Activated CD4-positive, alpha-beta T cell treated with anti-CD3 and anti-CD28 coated beads, Interleukin-2, amount 10 ng/mL, durations not matched to agents 7 days and 5 days (primary cell): Measurements from ENCODE around the gene SOX13. TPM values are rescaled to one million over a fixed set of nuclear protein-coding genes. Genes with fewer than 3 reads are reported as not detected.

Experiments used
- CTCF ChIA-PET: fragments of 350-600 bp; sonication (Branson Sonifier 250); formaldehyde crosslinking; loops from one replicate; lab custom pipeline; 2021; ENCODE audit warnings: antibody characterized with exemption; lab: Charles Lee
- POLR2A ChIA-PET: fragments of 350-600 bp; sonication (Branson Sonifier 250); formaldehyde crosslinking; loops from one replicate; lab custom pipeline; 2021; ENCODE audit warnings: antibody characterized with exemption; lab: Charles Lee
- DNase-seq: peaks from one replicate; pipeline ENCODE4 v3.0.0-alpha.2; 2020
- H3K27ac Mint-ChIP-seq: one replicate; pipeline ENCODE4 v1.8.0; 2021; ENCODE audit warnings: mild to moderate bottlenecking, moderate library complexity, mixed read lengths
- H3K27me3 Mint-ChIP-seq: one replicate; pipeline ENCODE4 v1.8.0; 2021; ENCODE audit warnings: mixed read lengths
- H3K36me3 Mint-ChIP-seq: one replicate; pipeline ENCODE4 v1.8.0; 2021; ENCODE audit warnings: low read depth, mixed read lengths
- H3K4me1 Mint-ChIP-seq: one replicate; pipeline ENCODE4 v1.8.0; 2021; ENCODE audit warnings: mixed read lengths
- H3K4me3 Mint-ChIP-seq: one replicate; pipeline ENCODE4 v1.8.0; 2021; ENCODE audit warnings: mild to moderate bottlenecking, moderate library complexity, mixed read lengths
- H3K9me3 Mint-ChIP-seq: one replicate; pipeline ENCODE4 v1.8.0; 2021; ENCODE audit warnings: mixed read lengths
- total RNA-seq, 2 experiments: library from RNA; stranded (reverse); gene quantifications; one replicate each; pipeline ENCODE4 v1.2.3, GENCODE V29; 2021

Gene SOX13
- total RNA-seq, 2 experiments from 2014 or later, result 0.60 to 1.3 TPM

- H3K4me1 Mint-ChIP-seq, result peaks cover 11% of the 10 kb centered on the region
- no peak overlapping the region for H3K4me3 Mint-ChIP-seq
- no peaks in the 10 kb centered on the region for H3K36me3 Mint-ChIP-seq
- H3K27me3 Mint-ChIP-seq, result no peaks in the 10 kb centered on the region
- DNase-seq, result no peak
- no peak overlapping the region for H3K27ac Mint-ChIP-seq
- H3K9me3 Mint-ChIP-seq, result no peaks in the 10 kb centered on the region
- ChIA-PET POLR2A (no interaction called here), CTCF (interaction anchor here (0.8 to 1.5 kb wide), 2 partner anchors 11 to 260 kb away, joined by 3 to 6 read pairs; no protein-coding TSS in a partner anchor)
Observed at GRCh38 chr1:204124639-204125038, 51.7 kb downstream of the SOX13 start.

GRCh38 chr1:204125759-204126351 is 52.9 kb downstream of the SOX13 start:
- CTCF ChIA-PET, result interaction anchor here (1.5 to 4.0 kb wide), 2 partner anchors 12 to 13 kb away, joined by 6 to 38 read pairs; no protein-coding TSS in a partner anchor
- Mint-ChIP-seq H3K4me1 (peaks cover 11% of the 10 kb centered on the region), H3K9me3 (no peaks in the 10 kb centered on the region)

GRCh38 chr1:204126386-204126785 is 53.5 kb downstream of the SOX13 start:
- POLR2A ChIA-PET, result no interaction called here
- CTCF ChIA-PET, result interaction anchor here (3.8 to 4.0 kb wide), 2 partner anchors 13 to 254 kb away, joined by 31 to 38 read pairs; no protein-coding TSS in a partner anchor

More at GRCh38 chr1:204125759-204126351, 52.9 kb downstream of the SOX13 start:
- Mint-ChIP-seq H3K27ac (no peak overlapping the region), H3K4me3 (no peak overlapping the region), H3K27me3 (no peaks in the 10 kb centered on the region), H3K36me3 (no peaks in the 10 kb centered on the region)
- no peak for DNase-seq
- POLR2A ChIA-PET, result no interaction called here

GRCh38 chr1:204126956-204127355 is 54.0 kb downstream of the SOX13 start:
- Mint-ChIP-seq H3K27me3 (no peaks in the 10 kb centered on the region), H3K4me3 (no peak overlapping the region), H3K4me1 (peaks cover 11% of the 10 kb centered on the region), H3K36me3 (no peaks in the 10 kb centered on the region), H3K27ac (no peak overlapping the region), H3K9me3 (no peaks in the 10 kb centered on the region)
- CTCF ChIA-PET, result interaction anchor here (2.4 to 4.0 kb wide), 3 partner anchors 12 to 269 kb away, joined by 10 to 38 read pairs (median 31); no protein-coding TSS in a partner anchor
- POLR2A ChIA-PET, result no interaction called here
- DNase-seq, result no peak

More at GRCh38 chr1:204126386-204126785, 53.5 kb downstream of the SOX13 start:
- Mint-ChIP-seq H3K27me3 (no peaks in the 10 kb centered on the region), H3K4me1 (peaks cover 11% of the 10 kb centered on the region), H3K4me3 (no peak overlapping the region), H3K36me3 (no peaks in the 10 kb centered on the region), H3K9me3 (no peaks in the 10 kb centered on the region), H3K27ac (no peak overlapping the region)
- no peak for DNase-seq

- POLR2A ChIA-PET, result no interaction called here
- H3K27ac Mint-ChIP-seq, result peak overlapping the region; percentile 69
- CTCF ChIA-PET, result interaction anchor here (1.3 to 4.0 kb wide), 6 partner anchors 11 to 291 kb away, joined by 3 to 38 read pairs (median 14); no protein-coding TSS in a partner anchor
- no peak overlapping the region for H3K4me3 Mint-ChIP-seq
- DNase-seq, result no peak
- no peaks in the 10 kb centered on the region for H3K36me3 Mint-ChIP-seq
- peaks cover 11% of the 10 kb centered on the region for H3K4me1 Mint-ChIP-seq
- H3K27me3 Mint-ChIP-seq, result no peaks in the 10 kb centered on the region
- H3K9me3 Mint-ChIP-seq, result no peaks in the 10 kb centered on the region
Observed at GRCh38 chr1:204127597-204128242, 54.8 kb downstream of the SOX13 start.

- Mint-ChIP-seq H3K9me3 (no peaks in the 10 kb centered on the region), H3K4me3 (no peak overlapping the region), H3K27me3 (no peaks in the 10 kb centered on the region), H3K27ac (no peak overlapping the region), H3K36me3 (no peaks in the 10 kb centered on the region), H3K4me1 (peaks cover 11% of the 10 kb centered on the region)
- no peak for DNase-seq
- ChIA-PET POLR2A (no interaction called here), CTCF (interaction anchor here (0.5 to 4.0 kb wide), 21 partner anchors 8 to 788 kb away, joined by 3 to 38 read pairs (median 3); partner anchors contain the start of genes LAX1 and SNRPE)
Observed at GRCh38 chr1:204128464-204128963, 55.6 kb downstream of the SOX13 start.

- Mint-ChIP-seq H3K36me3 (no peaks in the 10 kb centered on the region), H3K9me3 (no peaks in the 10 kb centered on the region), H3K4me3 (no peak overlapping the region), H3K27me3 (no peaks in the 10 kb centered on the region), H3K27ac (no peak overlapping the region), H3K4me1 (peaks cover 11% of the 10 kb centered on the region)
- ChIA-PET CTCF (interaction anchor here (0.5 to 4.0 kb wide), 27 partner anchors 9 to 788 kb away, joined by 3 to 38 read pairs (median 3); partner anchors contain the start of genes LAX1 and SNRPE), POLR2A (no interaction called here)
- DNase-seq, result peak; percentile 63
Observed at GRCh38 chr1:204128964-204129896, 56.3 kb downstream of the SOX13 start.

GRCh38 chr1:204130178-204130577 is 57.3 kb downstream of the SOX13 start:
- DNase-seq, result no peak
- no peak overlapping the region for H3K27ac Mint-ChIP-seq
- ChIA-PET POLR2A (no interaction called here), CTCF (interaction anchor here (0.6 to 3.8 kb wide), 6 partner anchors 249 to 630 kb away, joined by 3 to 31 read pairs (median 4); partner anchors contain the start of gene SNRPE)
- peaks cover 11% of the 10 kb centered on the region for H3K4me1 Mint-ChIP-seq
- H3K36me3 Mint-ChIP-seq, result no peaks in the 10 kb centered on the region
- H3K27me3 Mint-ChIP-seq, result no peaks in the 10 kb centered on the region
- H3K9me3 Mint-ChIP-seq, result no peaks in the 10 kb centered on the region
- no peak overlapping the region for H3K4me3 Mint-ChIP-seq

GRCh38 chr1:204130981-204131892 is 58.3 kb downstream of the SOX13 start:
- Mint-ChIP-seq H3K4me1 (peaks cover 11% of the 10 kb centered on the region), H3K27me3 (no peaks in the 10 kb centered on the region), H3K9me3 (no peaks in the 10 kb centered on the region), H3K27ac (peak overlapping the region; percentile 3), H3K36me3 (no peaks in the 10 kb centered on the region), H3K4me3 (no peak overlapping the region)
- no peak for DNase-seq
- ChIA-PET POLR2A (no interaction called here), CTCF (interaction anchor here (3.0 kb wide), 1 partner anchor 270 kb away, joined by 29 read pairs; the partner anchor contains the start of gene SNRPE)

- Mint-ChIP-seq H3K9me3 (no peaks in the 10 kb centered on the region), H3K36me3 (no peaks in the 10 kb centered on the region), H3K27me3 (no peaks in the 10 kb centered on the region), H3K27ac (no peak overlapping the region), H3K4me3 (no peak overlapping the region), H3K4me1 (peaks cover 11% of the 10 kb centered on the region)
- ChIA-PET POLR2A (no interaction called here), CTCF (no interaction called here)
- no peak for DNase-seq
Observed at GRCh38 chr1:204131978-204132377, 59.1 kb downstream of the SOX13 start.

- Mint-ChIP-seq H3K4me1 (peaks cover 11% of the 10 kb centered on the region), H3K36me3 (no peaks in the 10 kb centered on the region), H3K27ac (no peak overlapping the region), H3K9me3 (no peaks in the 10 kb centered on the region), H3K4me3 (no peak overlapping the region), H3K27me3 (no peaks in the 10 kb centered on the region)
- ChIA-PET POLR2A (no interaction called here), CTCF (interaction anchor here (0.6 kb wide), 1 partner anchor 231 kb away, joined by 3 read pairs; no protein-coding TSS in a partner anchor)
- DNase-seq, result no peak
Observed at GRCh38 chr1:204132718-204133117, 59.8 kb downstream of the SOX13 start.
